SJCRH30 (cell line): ENCODE data around the gene GDF15. TPM values are rescaled to one million over a fixed set of nuclear protein-coding genes. Genes with fewer than 3 reads are reported as not detected.
"Not testable (repeated sequence)": the region's sequence is repeated elsewhere in the genome, so short reads cannot be mapped to it uniquely, and the experiment has no call there.

Experiments used
- DNase-seq, 2 experiments: peaks; one replicate each; pipeline ENCODE4 v3.0.0-alpha.2; 2015 to 2020
- H3K27ac ChIP-seq: fragments of 250-450 bp; sonication (Bioruptor Pico); 2 replicates; pipeline ENCODE4 v1.5.1; 2020; ENCODE audit warnings: mild to moderate bottlenecking, moderate library complexity
- H3K27me3 ChIP-seq: fragments of 250-450 bp; sonication (Bioruptor Pico); 2 replicates; pipeline ENCODE4 v1.5.1; 2020; ENCODE audit warnings: mild to moderate bottlenecking, moderate library complexity
- H3K36me3 ChIP-seq: fragments of 250-450 bp; sonication (Bioruptor Pico); 2 replicates; pipeline ENCODE4 v1.5.1; 2020; ENCODE audit warnings: mild to moderate bottlenecking, moderate library complexity
- H3K4me1 ChIP-seq: fragments of 250-450 bp; sonication (Bioruptor Pico); 2 replicates; pipeline ENCODE4 v1.5.1; 2020; ENCODE audit warnings: mild to moderate bottlenecking, moderate library complexity
- H3K4me3 ChIP-seq: fragments of 250-450 bp; sonication (Bioruptor Pico); 2 replicates; pipeline ENCODE4 v1.5.1; 2020; ENCODE audit warnings: mild to moderate bottlenecking, moderate library complexity
- H3K9me3 ChIP-seq: fragments of 250-450 bp; sonication (Bioruptor Pico); replicated peaks from 2 replicates; pipeline ENCODE4 v1.5.1; 2020; ENCODE audit warnings: mild to moderate bottlenecking, moderate library complexity
- total RNA-seq: library from RNA; depleted of rRNA; stranded (reverse); fragments of >200 nt; shearing (Covaris generic); gene quantifications from 2 replicates; pipeline ENCODE4 v1.2.3, GENCODE V29; 2014

The GDF15 gene
- total RNA-seq, 1 experiment from 2014 or later, result 27.1 TPM

DNA sequence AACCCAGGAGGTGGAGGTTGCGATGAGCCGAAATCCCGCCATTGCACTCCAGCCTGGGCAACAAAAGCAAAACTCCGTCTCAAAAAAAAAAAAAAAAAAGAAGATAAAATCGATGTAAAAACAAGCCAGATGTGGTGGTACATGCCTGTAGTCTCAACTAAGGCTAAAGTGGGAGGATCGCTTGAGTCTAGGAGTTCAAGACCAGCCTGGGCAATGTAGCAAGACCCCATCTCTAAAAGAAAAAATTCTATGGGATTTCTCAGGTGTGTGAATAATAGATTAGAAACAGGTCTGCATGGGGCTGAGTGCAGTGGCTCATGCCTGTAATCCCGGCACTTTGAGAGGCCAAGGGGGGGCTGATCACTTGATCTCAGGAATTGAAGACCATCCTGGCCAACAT, 34.4 kb upstream of the GDF15 start:
- no peaks in the 10 kb centered on the region for H3K4me1 ChIP-seq
- no peak overlapping the region for H3K27ac ChIP-seq
- no peak for DNase-seq
- H3K9me3 ChIP-seq, result no peaks in the 10 kb centered on the region
- no peak overlapping the region for H3K4me3 ChIP-seq
- no peaks in the 10 kb centered on the region for H3K27me3 ChIP-seq
- no peaks in the 10 kb centered on the region for H3K36me3 ChIP-seq

- Histone ChIP-seq H3K9me3 (peaks cover 8% of the 10 kb centered on the region), H3K36me3 (peaks cover 12% of the 10 kb centered on the region), H3K4me1 (no peaks in the 10 kb centered on the region), H3K27me3 (no peaks in the 10 kb centered on the region), H3K4me3 (no peak overlapping the region), H3K27ac (no peak overlapping the region)
- no peak for DNase-seq
Observed at GRCh38 chr19:18353378-18354005, 32.5 kb upstream of the GDF15 start.

DNA sequence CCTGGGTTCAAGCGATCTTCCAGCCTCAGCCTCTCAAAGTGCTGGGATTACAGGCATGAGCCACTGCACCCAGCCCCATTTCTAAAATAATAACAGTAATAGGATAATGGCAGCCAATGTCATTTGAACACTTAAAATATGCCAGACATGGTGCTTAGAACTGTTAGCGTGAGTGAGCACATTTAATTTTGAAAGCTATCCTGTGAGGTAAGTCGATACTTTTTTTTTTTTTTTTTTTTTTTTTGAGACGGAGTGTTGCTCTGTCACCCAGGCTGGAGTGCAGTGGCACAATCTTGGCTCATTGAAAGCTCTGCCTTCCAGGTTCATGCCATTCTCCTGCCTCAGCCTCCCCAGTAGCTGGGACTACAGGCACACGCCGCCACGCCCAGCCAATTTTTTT, 31.2 kb upstream of the GDF15 start:
- not testable (repeated sequence) for H3K27ac ChIP-seq

GRCh38 chr19:18357041-18357440, 28.9 kb upstream of the GDF15 start:
- Histone ChIP-seq H3K9me3 (peaks cover 8% of the 10 kb centered on the region), H3K36me3 (peaks cover 12% of the 10 kb centered on the region), H3K27me3 (no peaks in the 10 kb centered on the region), H3K4me1 (no peaks in the 10 kb centered on the region), H3K4me3 (no peak overlapping the region), H3K27ac (no peak overlapping the region)
- no peak for DNase-seq

More for the DNA sequence above, 31.2 kb upstream of the GDF15 start:
- H3K36me3 ChIP-seq, result peaks cover 12% of the 10 kb centered on the region
- not testable (repeated sequence) for H3K9me3 ChIP-seq, H3K27me3 ChIP-seq, DNase-seq, H3K4me3 ChIP-seq, H3K4me1 ChIP-seq

DNA sequence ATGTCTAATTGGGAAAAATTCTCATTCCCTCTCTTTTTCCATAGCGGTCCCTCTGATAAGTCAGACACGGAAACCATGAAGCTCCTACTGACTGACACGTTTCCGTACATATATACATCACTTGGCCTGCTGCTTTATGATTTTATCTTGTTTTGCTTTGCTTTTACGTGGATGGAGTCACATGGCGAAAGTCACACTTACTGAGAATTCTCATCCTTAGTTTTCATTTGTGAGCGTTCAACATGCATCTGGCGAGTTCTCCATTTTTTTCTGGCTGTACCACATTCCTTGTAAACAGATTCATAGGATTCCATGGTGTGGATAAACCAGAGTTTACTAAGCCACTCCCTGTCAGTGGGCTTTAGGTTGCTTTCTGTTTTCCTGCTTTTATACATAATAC, 24.3 kb upstream of the GDF15 start:
- no peak for DNase-seq
- Histone ChIP-seq H3K27ac (no peak overlapping the region), H3K27me3 (no peaks in the 10 kb centered on the region), H3K4me1 (peaks cover 31% of the 10 kb centered on the region), H3K9me3 (peaks cover 8% of the 10 kb centered on the region), H3K4me3 (no peak overlapping the region), H3K36me3 (peaks cover 12% of the 10 kb centered on the region)

DNA sequence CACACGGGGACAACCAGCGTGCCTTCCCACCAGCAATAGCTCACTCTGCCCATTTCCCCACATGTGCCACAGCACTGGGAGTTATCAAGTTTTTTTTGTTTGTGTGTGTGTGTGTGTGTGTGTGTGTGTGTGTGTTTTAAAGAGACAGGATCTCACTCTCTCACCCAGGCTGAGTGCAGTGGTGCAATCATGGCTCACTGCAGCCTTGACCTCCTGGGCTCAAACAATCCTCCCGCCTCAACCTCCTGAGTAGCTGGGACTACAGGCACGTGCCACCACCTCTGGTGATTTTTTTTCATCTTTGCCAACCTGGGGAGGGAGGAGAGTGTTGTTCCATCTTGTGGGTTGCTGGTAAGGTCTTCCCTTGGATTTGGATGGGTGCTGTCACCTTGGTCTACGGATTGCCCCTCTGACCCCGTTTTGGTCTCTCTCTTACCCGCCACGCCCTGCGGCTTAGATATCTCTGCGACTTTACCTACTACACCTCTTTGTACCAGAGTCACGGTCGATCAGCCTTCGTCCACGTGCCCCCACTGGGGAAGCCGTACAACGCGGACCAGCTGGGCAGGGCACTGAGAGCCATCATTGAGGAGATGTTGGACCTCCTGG, 22.9 kb upstream of the GDF15 start:
- H3K27ac ChIP-seq, result peak overlapping the region; percentile 98
- no peaks in the 10 kb centered on the region for H3K9me3 ChIP-seq
- no peak for DNase-seq
- H3K27me3 ChIP-seq, result no peaks in the 10 kb centered on the region
- no peak overlapping the region for H3K4me3 ChIP-seq
- no peaks in the 10 kb centered on the region for H3K36me3 ChIP-seq
- H3K4me1 ChIP-seq, result peaks cover 31% of the 10 kb centered on the region

- Histone ChIP-seq H3K36me3 (no peaks in the 10 kb centered on the region), H3K27me3 (no peaks in the 10 kb centered on the region), H3K27ac (peak overlapping the region; percentile 98), H3K4me1 (peaks cover 36% of the 10 kb centered on the region), H3K4me3 (no peak overlapping the region), H3K9me3 (no peaks in the 10 kb centered on the region)
- DNase-seq, result peak; percentile 47 to 59
Observed at GRCh38 chr19:18363787-18364186, 22.2 kb upstream of the GDF15 start.

- Histone ChIP-seq H3K4me1 (peaks cover 42% of the 10 kb centered on the region), H3K4me3 (peak overlapping the region; percentile 35), H3K27ac (peak overlapping the region; percentile 98)
- H3K36me3 ChIP-seq, H3K27me3 ChIP-seq, H3K9me3 ChIP-seq: not testable (repeated sequence)
- peak in 1 of 2 experiments; percentile 64 for DNase-seq
Observed at GRCh38 chr19:18364277-18364825, 21.6 kb upstream of the GDF15 start.

- H3K27me3 ChIP-seq, result no peaks in the 10 kb centered on the region
- peak overlapping the region; percentile 35 for H3K4me3 ChIP-seq
- H3K36me3 ChIP-seq, result no peaks in the 10 kb centered on the region
- H3K9me3 ChIP-seq, result no peaks in the 10 kb centered on the region
- DNase-seq, result peak; percentile 97 to 98
- H3K27ac ChIP-seq, result peak overlapping the region; percentile 98
- H3K4me1 ChIP-seq, result peaks cover 48% of the 10 kb centered on the region
Observed at GRCh38 chr19:18364826-18365528, 21.0 kb upstream of the GDF15 start.

GRCh38 chr19:18366021-18366435, 19.9 kb upstream of the GDF15 start:
- H3K4me3 ChIP-seq, result no peak overlapping the region
- H3K9me3 ChIP-seq, result no peaks in the 10 kb centered on the region
- peaks cover 49% of the 10 kb centered on the region for H3K4me1 ChIP-seq
- peak overlapping the region; percentile 98 for H3K27ac ChIP-seq
- H3K27me3 ChIP-seq, result no peaks in the 10 kb centered on the region
- no peak for DNase-seq
- no peaks in the 10 kb centered on the region for H3K36me3 ChIP-seq

DNA sequence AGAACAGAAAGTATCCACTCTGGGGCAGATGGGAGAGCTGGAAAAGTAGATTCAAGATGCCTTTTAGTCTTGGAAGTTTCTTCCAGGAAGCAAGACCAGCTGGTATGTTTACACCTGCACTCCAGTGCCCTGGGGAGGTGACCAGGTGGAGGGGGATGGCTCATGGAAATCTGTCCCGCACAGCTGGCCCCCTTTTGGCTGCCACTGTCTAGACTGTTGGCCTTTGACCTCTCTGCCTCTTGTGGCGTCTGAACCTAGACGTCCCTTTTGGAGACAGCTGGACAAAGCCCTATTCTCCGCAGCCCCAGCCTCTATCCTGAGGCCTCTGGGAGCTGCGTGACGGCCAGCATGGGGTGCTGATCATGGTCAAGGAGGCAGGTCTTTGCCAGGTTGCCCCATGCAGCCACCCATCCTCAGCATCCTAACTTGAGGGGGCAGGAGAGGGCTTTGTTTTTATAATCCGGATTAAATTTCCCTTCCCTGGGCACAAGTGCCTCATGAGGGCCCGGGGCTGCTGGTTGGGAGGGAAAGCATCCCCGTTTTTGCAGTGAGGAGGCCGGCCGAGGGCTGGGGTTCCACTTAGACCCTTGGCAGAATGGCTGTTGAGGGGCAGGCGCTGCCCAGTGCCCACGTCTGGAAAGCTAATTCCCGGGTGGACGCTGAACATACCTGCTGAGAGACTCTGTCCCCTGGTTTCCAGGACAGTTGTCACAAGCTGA, 17.3 kb upstream of the GDF15 start:
- H3K4me3 ChIP-seq, result no peak overlapping the region
- H3K9me3 ChIP-seq, result no peaks in the 10 kb centered on the region
- peak; percentile 50 to 56 for DNase-seq
- H3K27me3 ChIP-seq, result no peaks in the 10 kb centered on the region
- peaks cover 50% of the 10 kb centered on the region for H3K4me1 ChIP-seq
- no peaks in the 10 kb centered on the region for H3K36me3 ChIP-seq
- H3K27ac ChIP-seq, result peak overlapping the region; percentile 64

GRCh38 chr19:18373407-18373891, 12.5 kb upstream of the GDF15 start:
- peaks cover 48% of the 10 kb centered on the region for H3K4me1 ChIP-seq

DNA sequence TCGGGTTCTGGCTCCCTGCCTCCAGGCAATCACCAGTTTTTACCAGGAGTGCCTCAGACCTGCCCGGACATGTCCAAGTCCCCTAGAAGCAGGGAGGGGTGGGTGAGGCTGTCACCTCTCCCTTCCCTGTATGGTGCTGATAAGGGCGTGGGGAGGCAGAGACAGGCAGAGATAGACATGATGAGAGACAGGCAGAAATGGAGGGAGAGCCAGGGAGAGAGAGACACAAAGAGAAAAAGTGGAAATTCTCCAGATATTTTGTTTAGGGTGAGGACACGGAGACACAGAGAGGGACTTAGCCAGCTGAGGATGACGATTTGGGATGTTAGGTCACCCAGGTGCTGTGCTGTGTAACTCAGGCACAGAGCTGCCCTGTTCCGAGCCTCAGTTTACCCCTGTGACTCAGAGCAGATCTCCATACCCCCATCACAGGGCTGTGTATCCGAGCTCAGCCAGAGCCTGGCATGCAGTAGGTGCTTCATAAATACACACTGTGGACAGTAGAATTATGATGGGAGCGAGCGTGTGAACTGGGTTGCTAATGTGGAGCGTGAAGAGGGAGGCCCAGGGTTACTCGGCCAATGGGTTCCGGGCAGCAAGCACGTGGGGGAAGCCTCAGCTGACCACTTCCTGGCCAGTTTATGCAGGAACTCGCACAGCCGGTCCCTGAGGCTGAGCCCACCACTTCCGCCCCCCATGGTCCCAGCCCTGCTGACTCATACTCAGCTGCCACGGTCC, 11.9 kb upstream of the GDF15 start:
- Histone ChIP-seq H3K27me3 (no peaks in the 10 kb centered on the region), H3K4me1 (peaks cover 42% of the 10 kb centered on the region), H3K9me3 (no peaks in the 10 kb centered on the region), H3K4me3 (peak overlapping the region; percentile 4; the same call in 1 of the 2 replicates), H3K27ac (peak overlapping the region; percentile 99), H3K36me3 (no peaks in the 10 kb centered on the region)
- DNase-seq, result peak; percentile 99

More at GRCh38 chr19:18373407-18373891, 12.5 kb upstream of the GDF15 start:
- H3K4me3 ChIP-seq, result no peak overlapping the region
- no peaks in the 10 kb centered on the region for H3K36me3 ChIP-seq
- no peaks in the 10 kb centered on the region for H3K27me3 ChIP-seq
- H3K9me3 ChIP-seq, result no peaks in the 10 kb centered on the region
- H3K27ac ChIP-seq, result peak overlapping the region; percentile 99
- DNase-seq, result no peak

- Histone ChIP-seq H3K4me1 (peaks cover 35% of the 10 kb centered on the region), H3K27me3 (no peaks in the 10 kb centered on the region), H3K27ac (no peak overlapping the region), H3K4me3 (no peak overlapping the region), H3K9me3 (no peaks in the 10 kb centered on the region), H3K36me3 (no peaks in the 10 kb centered on the region)
- DNase-seq, result no peak
Observed at GRCh38 chr19:18377026-18377425, 8.9 kb upstream of the GDF15 start.
